Transverse colon (tissue), 4 donors: ENCODE results near the gene EEF1AKMT2. TPM values are rescaled to one million over a fixed set of nuclear protein-coding genes. Genes with fewer than 3 reads are reported as not detected.

Experiments used
- DNase-seq: peaks from one replicate; pipeline ENCODE4 v3.0.0-alpha.2; 2019
- H3K27ac ChIP-seq, 4 donors: fragments of 200-600 bp; sonication (generic); 2 replicates each; pipeline ENCODE4 v1.5.1; 2016 to 2018; ENCODE audit warnings: inconsistent platforms in 4 of 4
- H3K27me3 ChIP-seq: fragments of 200-600 bp; sonication (generic); 2 replicates; pipeline ENCODE4 v1.5.1; 2017; ENCODE audit warnings: inconsistent platforms
- H3K36me3 ChIP-seq, 4 donors: fragments of 200-600 bp; sonication (generic); 2 replicates each; pipeline ENCODE4 v1.5.1; 2017 to 2019; ENCODE audit warnings: inconsistent platforms in 4 of 4
- H3K4me1 ChIP-seq, 4 donors: fragments of 200-600 bp; sonication (generic); 2 replicates each; pipeline ENCODE4 v1.5.1; 2017 to 2020; ENCODE audit warnings: inconsistent platforms in 4 of 4
- H3K4me3 ChIP-seq, 4 donors: fragments of 200-600 bp; sonication (generic); 1 replicate in 1 of 4; 2 replicates in 3 of 4; pipeline versions ENCODE4 v1.5.1 to v1.6.1; 2017 to 2019; ENCODE audit warnings: inconsistent platforms in 4 of 4
- H3K9me3 ChIP-seq, 2 donors: fragments of 200-600 bp; sonication (generic); 2 replicates each; pipeline ENCODE4 v1.5.1; 2017 to 2019; ENCODE audit warnings: inconsistent platforms in 2 of 2
- EP300 ChIP-seq: sonication (generic); formaldehyde crosslinking; IDR thresholded peaks from one replicate; pipeline ENCODE4 v1.6.1; 2017; ENCODE audit warnings: antibody characterized with exemption, low read depth
- POLR2A ChIP-seq: fragments of 450-650 bp; IDR thresholded peaks from one replicate; pipeline ENCODE4 v1.6.1; 2016; ENCODE audit warnings: antibody characterized with exemption, mild to moderate bottlenecking, moderate library complexity
- POLR2AphosphoS5 ChIP-seq, 3 donors: sonication (generic); formaldehyde crosslinking; IDR thresholded peaks; one replicate each; pipeline ENCODE4 v1.6.1; 2016; ENCODE audit warnings: antibody characterized with exemption in 3 of 3
- WGBS, 2 donors: methylation state at CpG; one replicate each; pipeline ENCODE4 v1.1.5; 2018; ENCODE audit warnings: low coverage in 1 of 2; 5-methylcytosine and 5-hydroxymethylcytosine counted together
- in situ Hi-C, 4 donors: fragments of 200-750 bp; cut with MboI; loops; one replicate each; pipeline versions ENCODE4 v1.15.0 to v1.15.1; 2017; ENCODE audit warnings: low sequenced_read_pairs in 3 of 4, low pct_ligation_motif_present in 1 of 4, low pct_unique_long_range_greater_than_20kb in 1 of 4
- intact Hi-C: fragments of 100-400 bp; cut with DNase I; formaldehyde crosslinking; loops from one replicate; pipeline ENCODE4 v1.15.1; 2023; ENCODE audit warnings: low total_unique reads
- total RNA-seq, 4 donors: library from RNA; depleted of rRNA; stranded (reverse); fragments of >200 nt; gene quantifications; one replicate each; pipeline ENCODE4 v1.1.0, GENCODE V29; 2016
- TF ChIP-seq, protein P1 (sequence below), 5 experiments: fragments of 200-600 bp in 3 of 5; fragments of 450-650 bp in 2 of 5; sonication (generic) in 3 of 5; IDR thresholded peaks; 1 replicate in 2 of 5; 2 replicates in 3 of 5; pipeline ENCODE4 v1.5.1; 2016 to 2017; ENCODE audit warnings: antibody characterized with exemption in 5 of 5, inconsistent platforms in 3 of 5, mild to moderate bottlenecking in 2 of 5, moderate library complexity in 1 of 5

EEF1AKMT2 gene
- total RNA-seq, 4 donors from 2014 or later = 5.2 to 19.1 (median 10.6) TPM

DNA sequence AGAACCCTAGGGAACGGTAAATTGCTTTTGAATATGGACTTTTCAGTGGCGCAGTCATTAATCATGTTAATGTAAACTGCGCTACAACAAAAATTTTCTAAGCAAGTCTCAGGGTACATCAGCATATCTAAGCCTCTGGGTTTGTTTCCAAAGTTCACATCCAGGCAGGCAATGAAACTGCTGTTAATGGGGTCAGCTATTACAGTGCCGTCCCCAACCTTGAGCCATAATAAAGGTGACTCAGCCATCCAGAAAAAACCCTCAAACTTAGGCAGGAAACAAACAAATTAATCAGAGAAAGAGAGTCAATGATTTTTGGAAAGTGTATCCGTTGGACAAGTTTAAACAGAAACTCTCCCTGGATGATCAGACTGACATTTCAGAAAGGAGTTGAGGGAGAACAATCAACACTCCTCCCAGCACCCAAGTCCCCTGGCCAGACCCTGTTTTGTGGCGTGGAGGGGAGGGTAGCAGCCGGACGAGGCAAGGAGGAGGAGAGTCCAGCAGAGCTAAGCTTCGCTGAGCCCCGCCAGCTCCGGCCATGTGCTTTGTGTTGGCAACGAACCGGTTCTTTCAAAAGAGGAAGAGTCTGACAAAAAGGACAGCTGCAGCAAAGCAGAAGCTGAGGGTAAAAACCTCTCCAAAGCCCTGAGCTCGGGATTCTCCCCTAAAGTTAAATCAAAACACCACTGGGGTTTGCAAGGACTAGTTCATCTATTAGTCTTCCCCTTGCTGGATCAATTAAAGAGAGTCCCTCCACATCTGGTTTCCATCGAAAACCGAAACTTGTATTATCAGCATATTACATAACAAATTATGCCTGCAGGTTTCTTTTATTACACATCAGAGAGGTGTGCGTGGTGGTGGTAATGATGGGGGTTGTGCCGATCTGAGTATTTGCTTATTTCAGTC is 51.1 kb downstream of the EEF1AKMT2 start:
- H3K36me3 ChIP-seq = no peaks in the 10 kb centered on the region
- intact Hi-C loops (loop anchor here (2.0 to 5.0 kb wide), 2 partner anchors 108 to 210 kb away; no protein-coding TSS in a partner anchor), in situ Hi-C loops (loop anchor here in 2 of 4 donors (10.0 to 25.0 kb wide), 2 partner anchors 103 to 206 kb away; no protein-coding TSS in a partner anchor)
- peak overlapping the region in 3 of 4 donors; percentile 9 to 89 (median 14) for H3K4me3 ChIP-seq
- no peak for TF ChIP-seq POLR2A
- peak; percentile 65 for DNase-seq
- H3K27ac ChIP-seq = peak overlapping the region; percentile 86 to 94 (median 89)
- H3K27me3 ChIP-seq = no peaks in the 10 kb centered on the region
- 19 to 27% methylated on average over 9 to 16 of the region's 18 CpGs for WGBS, 2 donors
- no peaks in the 10 kb centered on the region for H3K9me3 ChIP-seq
- peaks cover 70 to 81% (median 80%) of the 10 kb centered on the region in 4 donors for H3K4me1 ChIP-seq

DNA sequence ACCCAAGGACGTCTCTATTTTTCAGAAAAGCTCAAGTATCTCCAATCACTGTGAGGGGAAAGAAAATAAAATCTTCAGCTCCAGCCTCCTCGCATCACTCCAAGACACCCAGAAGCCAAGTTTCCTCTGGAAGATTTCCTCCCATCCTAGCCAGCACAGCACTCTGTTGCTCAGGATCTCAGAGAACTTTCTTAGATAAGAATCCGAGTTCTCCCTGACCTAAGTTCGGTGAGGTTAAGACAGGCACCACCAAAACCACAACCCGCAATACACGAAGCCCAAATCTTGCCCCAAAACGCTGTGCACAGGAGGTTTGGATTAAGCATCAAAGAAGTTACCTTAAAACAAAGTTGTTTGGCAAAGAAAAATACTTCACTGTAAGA is 51.7 kb downstream of the EEF1AKMT2 start:
- intact Hi-C loops = loop anchor here (2.0 to 5.0 kb wide), 2 partner anchors 108 to 209 kb away; no protein-coding TSS in a partner anchor
- Histone ChIP-seq H3K4me3 (no peak overlapping the region), H3K27me3 (no peaks in the 10 kb centered on the region), H3K9me3 (no peaks in the 10 kb centered on the region), H3K27ac (peak overlapping the region; percentile 86 to 94 (median 89)), H3K36me3 (no peaks in the 10 kb centered on the region), H3K4me1 (peaks cover 72 to 81% (median 79%) of the 10 kb centered on the region in 4 donors)
- WGBS, 2 donors = 61 to 88% methylated on average over 2 to 7 of the region's 7 CpGs
- in situ Hi-C loops = loop anchor here in 3 of 4 donors (10.0 to 25.0 kb wide), 3 partner anchors 95 to 205 kb away; no protein-coding TSS in a partner anchor
- TF ChIP-seq POLR2A = no peak
- TF ChIP-seq, protein P1, sequence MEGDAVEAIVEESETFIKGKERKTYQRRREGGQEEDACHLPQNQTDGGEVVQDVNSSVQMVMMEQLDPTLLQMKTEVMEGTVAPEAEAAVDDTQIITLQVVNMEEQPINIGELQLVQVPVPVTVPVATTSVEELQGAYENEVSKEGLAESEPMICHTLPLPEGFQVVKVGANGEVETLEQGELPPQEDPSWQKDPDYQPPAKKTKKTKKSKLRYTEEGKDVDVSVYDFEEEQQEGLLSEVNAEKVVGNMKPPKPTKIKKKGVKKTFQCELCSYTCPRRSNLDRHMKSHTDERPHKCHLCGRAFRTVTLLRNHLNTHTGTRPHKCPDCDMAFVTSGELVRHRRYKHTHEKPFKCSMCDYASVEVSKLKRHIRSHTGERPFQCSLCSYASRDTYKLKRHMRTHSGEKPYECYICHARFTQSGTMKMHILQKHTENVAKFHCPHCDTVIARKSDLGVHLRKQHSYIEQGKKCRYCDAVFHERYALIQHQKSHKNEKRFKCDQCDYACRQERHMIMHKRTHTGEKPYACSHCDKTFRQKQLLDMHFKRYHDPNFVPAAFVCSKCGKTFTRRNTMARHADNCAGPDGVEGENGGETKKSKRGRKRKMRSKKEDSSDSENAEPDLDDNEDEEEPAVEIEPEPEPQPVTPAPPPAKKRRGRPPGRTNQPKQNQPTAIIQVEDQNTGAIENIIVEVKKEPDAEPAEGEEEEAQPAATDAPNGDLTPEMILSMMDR (IDR thresholded peaks at IDR 0.05) = no peak
- TF ChIP-seq POLR2AphosphoS5 (IDR thresholded peaks at IDR 0.05) = no peak
- no peak for TF ChIP-seq EP300
- no peak for DNase-seq

DNA sequence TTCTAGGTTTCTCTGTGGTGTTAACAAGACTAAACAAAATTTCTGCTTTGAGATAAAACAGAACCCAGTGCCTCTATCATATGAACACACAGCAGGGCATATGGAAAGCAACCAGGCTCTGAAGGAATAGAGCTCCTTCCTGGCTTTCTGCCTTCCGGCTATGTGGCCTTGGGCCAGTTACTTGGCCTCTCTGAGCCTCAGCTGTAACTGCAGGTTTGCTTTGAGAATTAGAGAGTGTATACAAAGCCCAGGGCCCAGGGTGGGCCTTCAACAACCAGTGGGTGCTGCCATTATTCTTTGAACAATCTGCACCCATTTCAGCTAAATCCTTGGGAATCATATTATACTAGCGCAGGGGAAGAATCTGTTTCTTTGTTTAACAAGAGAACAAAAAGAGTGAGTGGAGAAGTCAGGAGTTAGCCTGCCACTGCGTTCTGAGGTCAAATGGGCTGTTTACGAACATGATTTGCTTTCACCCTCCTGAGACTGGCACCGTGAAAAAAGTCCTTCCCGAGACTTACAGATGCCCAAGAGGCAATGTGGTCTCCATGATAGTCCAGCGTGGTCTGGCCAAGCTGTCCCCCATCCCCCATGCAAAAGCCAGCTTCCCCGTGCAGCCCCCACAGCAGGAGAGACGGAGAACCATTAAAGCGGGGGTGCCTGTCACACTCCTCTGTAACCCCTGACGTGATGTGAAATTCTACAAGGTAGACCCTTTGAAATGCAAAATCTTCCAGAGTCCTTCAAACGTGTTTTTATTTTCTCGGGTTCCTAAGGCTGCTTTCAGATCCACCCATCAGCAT is 52.4 kb downstream of the EEF1AKMT2 start:
- Histone ChIP-seq H3K9me3 (no peaks in the 10 kb centered on the region), H3K36me3 (no peaks in the 10 kb centered on the region), H3K27ac (peak overlapping the region; percentile 86 to 94 (median 89)), H3K4me1 (peaks cover 74 to 84% (median 82%) of the 10 kb centered on the region in 4 donors), H3K4me3 (no peak overlapping the region), H3K27me3 (no peaks in the 10 kb centered on the region)
- whole genome bisulfite sequencing, 2 donors = 63 to 70% methylated on average over 3 to 13 of the region's 13 CpGs
- DNase-seq = no peak
- TF ChIP-seq, protein P1 (IDR thresholded peaks at IDR 0.05) = no peak
- TF ChIP-seq POLR2AphosphoS5 (IDR thresholded peaks at IDR 0.05) = peak in 2 of 3 donors; percentile 49 to 56
- in situ Hi-C loops (loop anchor here in 2 of 4 donors (10.0 to 25.0 kb wide), 2 partner anchors 95 to 102 kb away; no protein-coding TSS in a partner anchor), intact Hi-C loops (no loop called here)

DNA sequence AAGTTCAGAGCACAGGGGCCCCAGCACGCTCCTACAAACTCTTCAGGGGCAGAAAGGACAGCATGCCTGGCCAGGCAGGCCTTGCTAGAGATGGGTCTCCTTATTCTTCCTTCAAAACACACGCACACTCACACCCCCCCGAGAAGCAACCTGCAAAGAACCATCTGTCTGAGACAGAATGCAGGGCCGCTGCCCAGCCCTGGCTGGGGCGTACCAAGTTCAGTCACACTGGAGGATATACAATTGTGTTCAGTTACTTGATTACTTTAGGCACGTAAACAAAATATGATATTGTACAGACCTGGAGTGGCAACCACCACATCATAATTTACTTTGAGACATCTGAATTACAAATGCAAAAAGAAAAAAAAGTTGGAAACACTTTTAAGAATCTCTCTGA is 53.2 kb downstream of the EEF1AKMT2 start:
- Histone ChIP-seq H3K27me3 (no peaks in the 10 kb centered on the region), H3K9me3 (no peaks in the 10 kb centered on the region), H3K27ac (peak overlapping the region; percentile 86 to 94 (median 89)), H3K4me3 (no peak overlapping the region), H3K36me3 (no peaks in the 10 kb centered on the region), H3K4me1 (peaks cover 83 to 93% (median 91%) of the 10 kb centered on the region in 4 donors)
- WGBS, 2 donors = 64 to 80% methylated on average over 1 to 6 of the region's 6 CpGs
- no peak for TF ChIP-seq POLR2A
- TF ChIP-seq POLR2AphosphoS5 (IDR thresholded peaks at IDR 0.05) = peak; percentile 19 to 77 (median 38)
- TF ChIP-seq EP300 = no peak
- TF ChIP-seq, protein P1 (IDR thresholded peaks at IDR 0.05) = no peak
- intact Hi-C loops (no loop called here), in situ Hi-C loops (loop anchor here in 2 of 4 donors (10.0 to 25.0 kb wide), 2 partner anchors 94 to 101 kb away; no protein-coding TSS in a partner anchor)
- DNase-seq = no peak
